HG03135 (cell line): ENCODE data around the gene PIKFYVE.
A peak's percentile ranks its signal among the peaks of the same experiment; 100 is the strongest.
"Not testable (repeated sequence)": the region's sequence is repeated elsewhere in the genome, so short reads cannot be mapped to it uniquely, and the experiment has no call there.

Experiments
- ATAC-seq: cut with Tn5 transposase; IDR thresholded peaks from one replicate; pipeline ENCODE4 v1.9.1; 2021; ENCODE audit warnings: mild to moderate bottlenecking, moderate library complexity; ENCODE audit not compliant: unreplicated experiment

The PIKFYVE gene

DNA sequence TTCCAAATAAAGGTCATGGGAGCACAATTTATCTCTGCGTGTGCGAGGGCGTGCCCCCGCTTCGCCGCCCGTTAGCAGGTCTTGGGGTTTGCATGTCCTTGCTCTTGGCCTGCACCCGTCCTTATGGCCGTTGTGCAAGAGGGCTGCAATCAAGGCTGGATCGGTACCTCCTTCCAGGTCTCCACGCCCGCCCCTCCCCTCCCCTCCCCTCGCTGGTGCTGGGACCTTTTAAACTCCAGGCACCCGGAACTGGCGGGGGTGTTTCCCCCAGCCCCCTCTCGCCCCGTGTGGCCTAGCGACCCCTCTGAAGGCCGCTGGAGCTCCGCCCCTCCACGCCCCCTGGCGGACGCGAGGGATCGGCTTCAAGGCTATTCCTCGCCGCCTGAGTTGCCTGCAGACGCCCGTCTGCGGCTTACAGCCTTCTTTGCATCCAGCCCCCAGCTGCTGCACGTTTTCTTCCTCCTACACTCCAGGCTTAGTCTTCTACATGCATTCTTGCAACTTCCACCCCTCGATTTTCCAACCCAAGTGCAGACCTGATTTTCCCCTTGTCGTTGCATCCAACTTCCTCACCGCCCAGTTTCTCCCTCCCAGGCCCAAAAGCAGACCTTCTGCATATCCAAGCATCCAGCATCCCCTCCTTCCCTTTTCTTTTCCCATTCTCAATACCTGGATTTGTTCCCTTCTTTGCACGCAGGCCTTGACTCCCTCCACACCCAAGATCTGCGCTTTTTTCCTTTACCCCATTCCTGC, 11.8 kb upstream of the PIKFYVE start:
- ATAC-seq = peak; percentile 71

DNA sequence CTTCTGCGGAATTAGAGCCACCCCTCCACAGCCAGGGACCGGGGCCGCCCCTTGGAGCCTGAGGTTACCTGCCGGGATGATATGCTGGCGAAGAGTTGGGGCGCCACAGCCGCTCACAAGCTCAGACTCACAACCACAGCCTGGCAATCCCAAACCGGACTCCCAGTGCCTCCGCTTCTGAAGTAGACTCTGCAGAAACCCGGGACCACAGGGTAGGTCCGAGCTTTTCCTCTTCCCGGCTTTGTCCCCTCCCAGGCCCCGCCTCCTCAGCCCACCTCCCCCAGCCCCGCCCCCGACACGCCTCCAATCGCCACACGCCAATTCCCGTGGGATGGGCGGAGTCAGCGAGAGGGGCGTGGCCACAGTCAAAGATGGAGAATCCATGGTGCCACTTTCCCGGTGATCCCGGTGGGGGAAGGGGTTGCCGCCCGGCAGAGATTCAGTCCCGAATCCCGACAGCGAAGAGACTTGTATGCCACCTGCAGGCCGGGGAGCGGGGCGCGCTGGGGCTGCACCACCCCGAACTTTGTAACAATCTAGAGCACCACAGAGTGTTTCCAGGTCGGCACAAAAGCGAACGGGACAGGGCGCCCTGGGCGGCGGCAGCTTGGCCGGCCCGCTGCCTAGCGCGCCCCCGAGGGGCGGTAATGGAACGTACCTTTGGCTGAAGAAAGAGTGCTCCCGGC, 11.0 kb upstream of the PIKFYVE start, which contains the start of gene IDH1:
TSS of gene IDH1 (minus strand) at position 201 of the 686 bp plus-strand sequence. CDS start 3,520 bp downstream, outside the sequence.
- peak; percentile 74 for ATAC-seq

DNA sequence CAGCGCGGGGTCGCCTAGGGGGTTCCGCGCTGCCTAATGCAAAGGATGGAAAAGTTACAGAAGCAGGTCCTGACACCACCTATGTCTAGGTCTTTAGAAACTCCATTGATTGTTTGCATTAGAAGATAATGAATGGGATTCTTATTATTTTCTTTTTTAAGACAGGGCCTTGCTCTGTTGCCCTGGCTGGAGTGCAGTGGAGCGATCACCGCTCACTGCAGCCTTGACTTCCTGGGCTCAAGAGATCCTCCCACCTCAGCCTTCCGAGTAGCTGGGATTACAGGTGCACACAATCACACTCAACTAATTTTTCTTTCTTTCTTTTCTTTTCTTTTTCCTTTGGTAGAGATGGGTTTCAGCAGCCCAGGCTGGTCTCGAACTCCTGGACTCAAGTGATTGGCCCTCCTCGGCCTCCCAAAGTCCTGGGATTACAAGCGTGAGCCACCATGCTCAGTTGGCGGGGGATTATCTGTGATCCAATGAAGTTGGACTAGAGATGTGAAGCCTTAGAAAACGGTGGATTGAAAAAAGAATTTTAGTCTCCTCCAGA, 10.4 kb upstream of the PIKFYVE start:
- peak; percentile 1 for ATAC-seq

DNA sequence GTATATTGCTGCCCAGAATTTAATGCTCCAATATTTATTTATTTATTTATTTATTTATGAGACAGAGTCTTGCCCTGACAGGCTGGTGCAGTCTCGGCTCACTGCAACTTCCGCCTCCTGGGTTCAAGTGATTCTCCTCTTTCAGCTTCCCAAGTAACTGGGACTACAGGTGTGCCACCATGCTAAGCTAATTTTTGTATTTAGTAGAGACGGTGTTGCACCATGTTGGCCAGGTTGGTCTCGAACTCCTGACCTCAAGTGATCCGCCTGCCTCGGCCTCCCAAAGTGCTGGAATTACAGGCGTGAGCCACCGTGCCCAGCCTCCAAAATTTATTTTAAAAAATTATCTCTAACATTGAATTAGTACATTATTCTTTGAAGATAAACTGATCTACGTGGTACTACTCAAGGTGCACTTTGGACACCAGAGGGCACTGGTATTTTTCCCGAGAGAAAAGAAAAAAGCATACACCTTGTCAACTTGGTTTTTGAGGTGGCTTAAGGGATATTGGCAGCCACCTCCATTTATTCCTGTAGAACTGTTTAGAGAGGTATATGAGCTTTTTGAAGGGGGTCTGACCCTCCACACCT, 9.8 kb upstream of the PIKFYVE start:
- ATAC-seq = no peak

DNA sequence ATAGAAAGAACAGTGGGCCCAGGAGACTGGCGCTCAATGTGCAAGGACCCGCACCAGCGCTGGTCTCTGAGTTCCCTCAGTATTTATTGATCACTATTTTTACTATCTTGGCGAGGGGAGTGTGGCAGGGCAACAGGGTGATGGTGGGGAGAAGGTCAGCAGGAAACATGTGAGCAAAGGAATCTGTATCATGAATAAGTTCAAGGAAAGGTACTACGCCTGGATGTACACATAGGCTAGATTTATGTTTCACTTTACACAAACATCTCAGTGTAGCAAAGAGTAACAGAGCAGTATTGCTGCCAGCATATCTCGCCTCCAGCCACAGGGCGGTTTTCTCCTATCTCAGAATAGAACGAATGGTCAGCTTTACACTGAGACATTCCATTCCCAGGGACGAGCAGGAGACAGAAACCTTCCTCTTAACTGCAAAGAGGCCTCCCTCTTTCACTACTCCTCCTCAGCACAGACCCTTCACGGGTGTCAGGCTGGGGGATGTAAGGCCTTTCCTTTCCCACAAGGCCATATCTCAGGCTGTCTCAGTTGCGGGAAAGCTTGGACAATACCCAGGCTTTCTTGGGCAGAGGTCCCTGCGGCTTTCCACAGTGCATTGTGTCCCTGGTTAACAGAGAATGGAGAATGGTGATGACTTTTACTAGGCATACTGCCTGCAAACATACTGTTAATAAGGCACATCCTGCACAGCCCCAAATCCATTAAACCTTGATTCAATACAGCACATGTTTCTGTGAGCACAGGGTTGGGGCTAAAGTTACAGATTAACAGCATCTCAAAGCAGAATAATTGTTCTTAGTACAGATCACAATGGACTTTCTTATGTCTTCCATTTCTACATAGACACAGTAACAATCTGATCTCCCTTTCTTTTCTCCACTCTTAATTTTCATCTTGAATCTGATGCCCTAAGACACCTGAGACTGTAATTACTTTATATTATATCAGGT, 8.9 kb upstream of the PIKFYVE start:
- not testable (repeated sequence) for ATAC-seq

DNA sequence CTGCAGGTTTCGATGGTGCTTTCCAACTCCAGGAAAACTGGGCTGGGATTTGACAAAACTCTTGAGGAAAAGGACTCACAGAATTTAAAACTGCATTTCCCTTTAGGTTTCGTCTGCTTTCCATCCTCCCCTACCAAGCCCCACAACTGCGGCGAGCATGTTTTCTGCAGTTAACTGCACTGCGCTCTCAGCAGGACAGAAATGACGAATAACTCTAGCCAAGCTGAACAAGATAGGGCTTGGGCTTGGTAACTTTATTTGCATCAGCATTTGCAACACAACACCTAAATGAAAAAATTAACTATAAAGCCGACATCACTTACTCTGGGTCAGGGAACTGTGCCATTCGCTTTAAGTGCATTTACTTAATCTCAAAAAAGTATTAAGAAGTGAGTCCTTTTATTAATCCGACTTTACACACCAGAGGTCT, 669 bp upstream of the PIKFYVE start:
- peak; percentile 43 for ATAC-seq

DNA sequence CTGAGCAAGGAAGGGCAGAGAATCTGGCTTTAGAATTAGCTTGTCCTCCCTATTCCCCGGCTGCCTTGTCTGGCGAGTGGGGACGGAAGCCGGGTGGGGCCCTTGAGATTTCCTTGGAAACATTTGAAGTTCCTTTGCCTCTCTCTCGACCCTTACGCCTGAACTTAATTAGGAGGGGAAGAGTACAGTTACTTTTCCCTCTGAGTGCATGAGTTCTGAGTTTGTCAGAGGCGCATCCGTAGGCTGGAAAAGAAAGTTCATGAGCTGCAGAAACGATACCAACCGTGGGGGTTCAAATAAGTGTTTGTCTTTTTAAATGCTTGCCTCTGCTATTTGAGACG, 468 bp downstream of the PIKFYVE start:
- peak; percentile 8 for ATAC-seq

DNA sequence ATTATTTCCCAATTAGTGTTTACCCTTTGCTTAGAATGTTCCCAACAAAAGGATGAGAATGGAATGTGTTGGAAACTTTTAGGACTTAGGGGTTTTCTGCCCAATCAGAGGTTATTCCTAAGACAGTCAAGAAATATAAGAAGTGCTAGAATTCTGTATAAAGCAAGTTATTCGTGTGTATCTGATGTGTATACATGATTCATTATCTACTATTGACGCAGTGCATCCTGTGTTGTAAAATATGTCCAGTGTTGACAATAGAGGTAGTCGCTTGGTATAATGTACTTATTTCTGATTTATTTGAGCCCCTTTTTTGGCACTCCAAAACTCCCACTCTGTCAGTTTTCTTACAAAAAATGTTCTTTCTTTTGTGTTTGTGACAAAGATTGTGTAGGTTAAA, 881 bp downstream of the PIKFYVE start:
- no peak for ATAC-seq

DNA sequence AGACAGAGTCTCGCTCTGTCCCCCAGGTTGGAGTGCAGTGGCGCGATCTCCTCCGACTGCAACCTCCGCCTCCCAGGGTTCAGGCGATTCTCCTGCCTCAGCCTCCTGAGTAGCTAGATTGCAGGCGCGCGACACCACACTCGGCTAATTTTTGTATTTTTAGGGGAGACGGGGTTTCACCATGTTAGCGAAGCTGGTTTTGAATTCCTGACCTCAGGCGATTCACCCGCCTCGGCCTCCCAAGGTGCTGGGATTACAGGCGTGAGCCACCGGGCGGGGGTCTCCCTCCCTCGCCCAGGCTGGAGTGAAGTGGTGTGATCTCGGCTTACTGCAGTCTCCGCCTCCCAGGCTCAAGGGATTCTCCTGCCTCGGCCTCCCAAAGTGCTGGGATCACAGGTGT, 1.5 kb downstream of the PIKFYVE start:
- not testable (repeated sequence) for ATAC-seq

DNA sequence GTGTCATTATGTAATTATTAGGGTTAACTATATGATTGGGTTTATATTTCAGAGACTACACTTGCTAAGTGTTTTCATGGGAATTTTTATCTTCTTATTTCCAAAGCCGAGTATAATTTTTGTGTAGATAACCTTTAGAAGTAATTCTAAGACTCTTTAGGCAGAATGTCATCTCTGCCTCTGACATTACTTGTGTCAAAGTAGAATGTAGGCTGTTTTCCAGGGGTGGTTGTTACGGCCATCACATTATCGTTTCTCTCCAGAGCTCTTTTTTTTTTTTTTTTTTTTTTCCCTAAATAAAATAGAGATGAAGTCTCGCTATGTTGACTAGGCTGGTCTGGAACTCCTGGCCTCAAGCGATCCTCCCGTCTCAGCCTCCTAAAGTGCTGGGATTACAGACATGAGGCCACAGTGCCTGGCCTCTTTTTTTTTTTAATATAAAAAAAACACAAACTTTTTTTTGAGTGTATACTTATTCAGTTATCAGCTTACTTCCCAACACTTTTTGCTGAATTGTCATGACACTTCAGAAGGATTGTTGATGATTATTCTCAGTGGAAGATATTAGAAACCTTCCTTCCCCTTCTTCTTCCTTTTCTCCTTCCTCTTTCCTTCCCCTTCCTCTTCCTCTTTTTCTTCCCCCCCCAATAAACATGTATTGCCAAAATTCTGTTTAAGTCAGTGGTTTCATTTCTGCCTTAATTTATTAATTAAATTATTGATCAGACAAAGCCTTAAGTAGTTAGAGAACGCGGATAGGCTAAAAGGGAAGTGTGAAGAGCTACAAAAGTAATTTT, 2.3 kb downstream of the PIKFYVE start:
- no peak for ATAC-seq

DNA sequence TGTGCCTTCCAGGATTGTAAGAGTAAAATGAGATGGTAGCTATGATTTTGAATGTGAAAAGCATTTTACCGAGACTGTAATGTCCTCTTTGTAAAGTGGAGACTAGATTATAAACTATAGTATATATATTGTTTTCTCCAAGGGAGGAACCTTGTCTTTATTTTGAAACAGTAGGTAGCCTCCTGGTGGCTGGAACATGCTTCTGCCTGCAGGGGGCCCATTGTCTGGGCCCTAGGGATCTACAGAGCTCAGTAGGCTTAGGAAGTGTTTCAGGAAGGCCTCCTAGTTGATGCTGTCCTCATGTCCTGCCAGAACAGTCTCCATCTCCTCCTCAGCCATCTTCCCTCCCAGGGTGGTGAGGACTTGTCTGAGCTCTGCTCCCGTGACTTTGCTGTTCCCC, 3.0 kb downstream of the PIKFYVE start:
- no peak for ATAC-seq

DNA sequence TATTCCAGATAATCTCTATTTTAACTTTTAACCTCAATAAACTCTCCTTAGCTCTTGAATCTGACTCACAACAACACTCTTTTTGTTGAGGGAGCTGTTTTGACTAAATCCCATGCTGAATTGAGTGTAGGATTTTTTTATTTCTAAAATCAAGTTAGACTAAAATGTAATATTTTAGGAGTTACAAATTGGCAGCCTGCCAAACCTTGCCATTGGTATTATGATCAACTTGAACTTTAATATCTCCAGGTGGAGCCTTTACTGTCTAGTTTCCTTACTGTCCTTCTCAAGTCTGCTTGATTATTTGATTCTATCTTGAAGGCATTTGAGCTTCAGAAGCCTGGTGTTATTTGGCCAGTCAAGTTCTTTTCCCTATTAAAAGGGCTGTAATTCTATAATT, 8.7 kb downstream of the PIKFYVE start:
- ATAC-seq = no peak

DNA sequence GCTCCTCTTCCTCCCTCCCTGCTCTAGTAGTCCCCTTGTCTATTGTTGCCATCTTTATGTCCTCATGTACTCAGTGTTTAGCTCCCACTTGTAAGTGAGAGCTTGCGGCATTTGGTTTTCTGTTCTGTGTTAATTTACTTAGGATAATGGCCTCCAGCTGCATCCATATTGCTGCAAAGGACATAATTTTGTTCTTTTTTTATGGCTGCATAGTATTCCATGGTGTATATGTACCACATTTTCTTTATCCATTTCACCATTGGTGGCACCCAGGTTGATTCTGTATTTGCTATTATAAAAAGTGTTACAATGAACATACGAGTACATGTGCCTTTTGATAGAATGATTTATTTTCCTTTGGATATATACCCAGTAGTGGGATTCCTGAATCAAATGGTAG, 12.5 kb downstream of the PIKFYVE start:
- no peak for ATAC-seq

DNA sequence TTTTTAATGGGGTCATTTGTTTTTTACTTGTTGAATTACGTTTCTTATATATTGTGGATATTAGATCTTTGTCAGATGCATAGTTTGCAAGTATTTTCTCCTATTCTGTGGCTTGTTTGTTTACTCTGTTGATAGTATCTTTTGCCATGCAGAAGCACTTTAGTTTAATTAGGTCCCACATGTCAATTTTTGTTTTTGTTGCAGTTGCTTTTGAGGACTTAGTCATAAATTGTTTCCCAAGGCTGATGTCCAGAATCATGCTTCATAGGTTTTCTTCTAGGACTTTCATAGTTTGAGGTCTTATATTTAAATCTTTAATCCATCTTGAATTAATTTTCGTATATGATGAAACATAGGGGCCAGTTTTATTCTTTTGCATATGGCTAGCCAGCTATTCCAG, 13.2 kb downstream of the PIKFYVE start:
- no peak for ATAC-seq

DNA sequence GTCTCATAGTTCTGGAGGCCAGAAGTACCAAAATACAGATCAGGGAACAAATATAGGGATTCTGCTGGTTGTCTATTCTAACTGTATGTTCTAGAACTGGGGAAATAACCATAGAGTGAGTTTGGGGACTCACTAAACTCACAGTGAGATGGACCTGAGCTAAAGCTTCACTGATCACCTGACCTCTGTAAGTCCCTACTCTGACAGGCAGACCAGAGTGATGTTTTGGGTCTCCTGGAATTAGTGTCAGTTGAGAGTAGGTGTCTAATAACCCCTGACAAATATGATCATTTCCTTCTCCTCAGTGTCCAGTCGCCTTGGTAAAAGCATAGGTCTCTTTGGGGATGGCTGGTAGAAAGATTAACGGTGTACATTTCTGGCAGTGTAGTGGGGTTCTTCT, 14.2 kb downstream of the PIKFYVE start:
- ATAC-seq = no peak

DNA sequence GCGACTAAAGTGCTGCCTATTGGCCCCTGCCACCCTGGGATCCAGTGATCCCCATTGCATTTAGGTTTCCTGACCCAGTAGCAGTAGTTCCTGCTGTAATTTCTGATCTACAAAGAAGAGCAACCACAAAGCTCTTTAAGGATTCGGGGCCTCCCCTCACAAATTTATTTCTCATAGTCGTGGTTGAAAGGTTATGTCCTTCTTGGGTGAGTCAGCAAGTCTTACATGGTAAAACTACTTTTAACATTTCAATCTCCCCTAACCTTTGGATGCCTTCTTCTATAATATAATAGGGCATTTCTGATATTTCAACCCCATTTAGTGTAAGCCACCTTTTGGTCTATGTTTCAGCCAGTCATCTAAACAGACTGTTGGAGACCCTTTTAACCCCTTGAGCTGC, 14.9 kb downstream of the PIKFYVE start:
- ATAC-seq = no peak

DNA sequence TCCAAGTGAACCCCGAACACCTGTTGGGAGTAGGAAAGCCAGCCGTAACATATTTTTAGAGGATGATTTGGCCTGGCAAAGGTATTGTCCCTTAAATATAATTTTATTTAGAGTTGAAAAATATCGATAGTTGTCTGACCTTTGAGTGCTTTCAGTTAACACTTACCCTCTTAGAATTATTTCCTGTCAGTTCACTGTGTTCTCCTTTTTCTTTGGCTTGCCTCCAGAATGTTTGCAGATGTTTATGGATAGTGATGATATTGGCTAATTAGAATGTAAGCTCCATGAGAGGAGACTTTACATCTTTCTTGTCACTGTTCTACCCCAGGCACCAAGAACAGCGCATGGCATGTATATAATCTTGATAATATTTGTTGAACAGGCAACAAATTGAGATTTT, 19.8 kb downstream of the PIKFYVE start:
- no peak for ATAC-seq

DNA sequence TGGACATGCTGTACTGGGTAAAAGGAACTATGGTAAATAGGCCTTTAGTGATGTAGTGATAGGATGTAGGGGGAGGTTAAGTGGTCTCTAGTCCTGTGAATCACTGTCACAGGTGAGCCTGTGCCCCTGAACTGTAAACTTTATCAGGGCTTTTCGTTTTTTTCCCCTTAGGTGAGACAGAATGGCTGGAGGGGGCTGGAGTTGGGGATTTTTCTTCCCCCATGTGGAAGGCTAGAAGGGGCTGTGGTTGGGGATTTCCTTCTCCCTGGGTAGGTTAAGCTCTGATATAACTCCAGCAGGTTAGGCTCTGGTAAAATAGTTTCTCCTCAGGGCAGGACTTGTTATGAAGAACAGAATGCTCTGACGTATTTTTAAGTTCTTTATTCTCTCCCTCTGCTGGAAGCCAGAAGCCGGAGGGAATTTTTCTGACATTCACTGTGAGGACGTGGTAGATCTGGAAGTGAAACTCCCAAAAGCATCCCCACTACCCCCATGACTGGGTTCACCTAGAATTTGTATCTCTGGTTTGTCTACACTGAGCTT, 28.5 kb downstream of the PIKFYVE start:
- ATAC-seq = no peak

DNA sequence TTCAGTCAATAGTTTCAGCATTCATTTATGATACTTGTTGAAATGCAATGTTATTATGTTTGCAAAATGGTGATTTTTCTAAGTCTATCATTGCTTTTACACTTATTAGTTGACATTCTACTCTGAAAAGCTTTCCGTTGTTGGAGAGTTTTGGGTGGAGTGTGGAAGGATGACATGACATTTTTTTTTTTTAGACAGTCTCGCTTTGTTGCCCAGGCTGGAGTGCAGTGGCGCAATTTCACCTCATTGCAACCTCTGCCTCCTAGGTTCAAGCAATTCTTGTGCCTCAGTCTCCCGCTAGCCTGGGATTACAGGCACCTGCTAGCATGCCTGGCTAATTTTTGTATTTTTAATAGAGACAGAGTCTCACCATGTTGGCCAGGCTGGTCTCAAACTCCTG, 29.8 kb downstream of the PIKFYVE start:
- ATAC-seq = no peak

DNA sequence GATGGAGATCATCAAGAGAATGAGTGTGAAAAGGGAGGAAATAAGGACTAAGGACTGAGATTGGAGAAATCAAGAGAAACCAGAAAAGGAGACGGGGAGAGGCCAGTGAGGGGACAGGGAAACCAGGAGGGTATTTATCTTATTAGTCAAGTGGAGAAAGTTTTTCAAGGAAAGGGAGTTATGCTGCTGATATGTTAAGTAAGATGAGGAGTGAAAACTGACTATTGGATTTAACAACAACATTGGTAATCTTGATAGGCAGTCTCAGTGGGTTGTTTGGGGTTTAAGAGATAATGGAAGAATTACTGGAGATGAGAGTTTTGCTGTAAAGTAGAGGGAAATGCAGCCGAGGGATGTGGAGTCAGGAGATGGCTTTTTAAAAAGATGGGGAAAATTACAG, 30.6 kb downstream of the PIKFYVE start:
- ATAC-seq = no peak
